RWPE2 (cell line): ENCODE results near the gene GABRD.
A peak's percentile ranks its signal among the peaks of the same experiment; 100 is the strongest.

Source experiments
- ATAC-seq: fragments of 200-7000 bp; cut with Tn5 transposase; 3 replicates; pipeline ENCODE4 v1.9.1; 2021; ENCODE audit warnings: low read depth
- DNase-seq: peaks from one replicate; pipeline ENCODE4 v3.0.0-alpha.2; 2020; ENCODE audit warnings: low spot score
- H3K27ac ChIP-seq: fragments of 450-650 bp; 2 replicates; pipeline ENCODE4 v1.5.1; 2017; ENCODE audit warnings: mild to moderate bottlenecking; ENCODE audit not compliant: poor library complexity, severe bottlenecking
- H3K27me3 ChIP-seq: fragments of 250-450 bp; sonication (Bioruptor Pico); 2 replicates; pipeline ENCODE4 v1.5.1; 2021; ENCODE audit warnings: mild to moderate bottlenecking, moderate library complexity; ENCODE audit not compliant: insufficient read depth, poor library complexity, severe bottlenecking
- H3K36me3 ChIP-seq: fragments of 250-450 bp; sonication (Bioruptor Pico); 2 replicates; pipeline ENCODE4 v1.5.1; 2020; ENCODE audit warnings: low read depth, mild to moderate bottlenecking, moderate library complexity
- H3K4me1 ChIP-seq: fragments of 250-450 bp; sonication (Bioruptor Pico); 2 replicates; pipeline ENCODE4 v1.5.1; 2021; ENCODE audit warnings: mild to moderate bottlenecking, moderate library complexity; ENCODE audit not compliant: insufficient read depth, poor library complexity, severe bottlenecking
- H3K4me3 ChIP-seq: fragments of 250-450 bp; sonication (Bioruptor Pico); 2 replicates; pipeline ENCODE4 v1.5.1; 2021; ENCODE audit warnings: mild to moderate bottlenecking, moderate library complexity; ENCODE audit not compliant: severe bottlenecking
- H3K9me3 ChIP-seq: fragments of 250-450 bp; sonication (Bioruptor Pico); 2 replicates; pipeline ENCODE4 v1.5.1; 2021; ENCODE audit warnings: mild to moderate bottlenecking, moderate library complexity; ENCODE audit not compliant: severe bottlenecking
- CTCF ChIP-seq: fragments of 450-650 bp; IDR thresholded peaks from one replicate; pipeline ENCODE4 v1.5.1; 2017; ENCODE audit warnings: mild to moderate bottlenecking, moderate library complexity; ENCODE audit not compliant: poor library complexity, severe bottlenecking

Gene GABRD

GRCh38 chr1:2019172-2019543 is at the start of gene GABRD:
Gene GABRD, plus strand, starts transcription at chr1:2019345. Its CDS starts 79 bp downstream, at chr1:2019424.
- no peaks in the 10 kb centered on the region for H3K36me3 ChIP-seq
- H3K4me1 ChIP-seq: no peaks in the 10 kb centered on the region
- H3K27ac ChIP-seq: no peak within 1 kb of the TSS
- no peak for TF ChIP-seq CTCF
- DNase-seq: no peak
- H3K27me3 ChIP-seq: peaks cover 46% of the 10 kb centered on the region
- H3K9me3 ChIP-seq: no peaks in the 10 kb centered on the region
- peak within 1 kb of the TSS; percentile 22 for H3K4me3 ChIP-seq
- ATAC-seq: peak; percentile 63

GRCh38 chr1:1969505-1969900 is 49.6 kb upstream of the GABRD start:
- no peaks in the 10 kb centered on the region for H3K27me3 ChIP-seq
- ATAC-seq (no peak; the same call in 1 of the 3 replicates), DNase-seq (no peak)
- H3K27ac ChIP-seq: peak overlapping the region; percentile 74
- no peaks in the 10 kb centered on the region for H3K36me3 ChIP-seq
- peaks cover 15% of the 10 kb centered on the region for H3K4me1 ChIP-seq
- no peak overlapping the region for H3K4me3 ChIP-seq
- H3K9me3 ChIP-seq: no peaks in the 10 kb centered on the region
- TF ChIP-seq CTCF: no peak

- H3K4me3 ChIP-seq: no peak overlapping the region
- TF ChIP-seq CTCF: no peak
- H3K4me1 ChIP-seq: peaks cover 15% of the 10 kb centered on the region
These were observed 49.0 kb upstream of the GABRD start for GRCh38 chr1:1969953-1970716.

GRCh38 chr1:1971017-1971416 is 48.1 kb upstream of the GABRD start:
- no peaks in the 10 kb centered on the region for H3K27me3 ChIP-seq
- no peaks in the 10 kb centered on the region for H3K36me3 ChIP-seq
- ATAC-seq (no peak), DNase-seq (no peak)
- H3K27ac ChIP-seq: no peak overlapping the region
- TF ChIP-seq CTCF: no peak
- H3K9me3 ChIP-seq: no peaks in the 10 kb centered on the region
- H3K4me1 ChIP-seq: peaks cover 15% of the 10 kb centered on the region
- H3K4me3 ChIP-seq: no peak overlapping the region

More at GRCh38 chr1:1969953-1970716, 49.0 kb upstream of the GABRD start:
- DNase-seq (no peak), ATAC-seq (no peak)
- H3K9me3 ChIP-seq: no peaks in the 10 kb centered on the region
- no peaks in the 10 kb centered on the region for H3K36me3 ChIP-seq
- peak overlapping the region; percentile 74 for H3K27ac ChIP-seq
- no peaks in the 10 kb centered on the region for H3K27me3 ChIP-seq

DNA sequence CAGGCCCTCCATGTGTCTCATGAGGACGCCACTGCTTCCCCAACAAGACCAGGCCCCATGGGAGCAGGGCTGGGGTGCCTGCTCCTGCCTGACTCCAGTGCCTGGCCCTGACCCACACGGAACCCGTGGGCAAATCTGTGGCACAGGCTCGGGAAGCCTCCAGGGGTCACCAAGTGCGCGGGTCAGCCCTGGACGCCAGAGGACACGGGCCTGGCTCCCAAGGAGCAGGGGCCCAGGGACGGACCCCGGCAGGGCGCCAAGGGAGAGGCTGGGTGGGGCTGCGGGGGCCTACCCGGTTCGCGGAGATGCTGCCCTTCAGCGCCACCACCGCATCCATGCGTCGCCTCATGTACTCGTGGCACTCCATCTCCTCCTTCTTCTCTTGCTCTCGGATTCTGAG is 47.5 kb upstream of the GABRD start:
- H3K36me3 ChIP-seq: no peaks in the 10 kb centered on the region
- ATAC-seq (no peak), DNase-seq (no peak)
- H3K4me1 ChIP-seq: peaks cover 15% of the 10 kb centered on the region
- no peaks in the 10 kb centered on the region for H3K27me3 ChIP-seq
- no peaks in the 10 kb centered on the region for H3K9me3 ChIP-seq
- H3K4me3 ChIP-seq: no peak overlapping the region
- H3K27ac ChIP-seq: no peak overlapping the region
- no peak for TF ChIP-seq CTCF
